Measurements from ENCODE around the gene NUDT14.

The NUDT14 gene

GRCh38 chr14:105169776-105170655 lies 11.1 kb downstream of the NUDT14 start:
- ChIA-PET POLR2A (interaction anchor here (1.3 to 2.0 kb wide), 2 partner anchors 11 to 131 kb away, joined by 3 to 9 read pairs; partner anchors contain the start of gene NUDT14), CTCF (interaction anchor here (0.6 to 3.7 kb wide), 5 partner anchors 10 to 193 kb away, joined by 3 to 18 read pairs (median 3); partner anchors contain the start of gene NUDT14)
- H3K4me1 ChIP-seq (ENCODE audit: control insufficient read depth, insufficient read depth, low read length): peaks cover 3% of the 10 kb centered on the region; the same call in 1 of the 2 replicates
- no peak overlapping the region for H3K4me3 ChIP-seq (ENCODE audit: low read depth, low read length)
- peaks cover 0 to 4% of the 10 kb centered on the region in 2 experiments; a peak in 1 of 3 replicates for H3K36me3 ChIP-seq (ENCODE audit: control insufficient read depth in 2 of 2, insufficient read depth in 1 of 2, low read length in 2 of 2)
- no peak overlapping the region for H3K27ac ChIP-seq (ENCODE audit: extremely low read depth, low read depth, low read length)
- no peaks in the 10 kb centered on the region for H3K9me3 ChIP-seq (ENCODE audit: control insufficient read depth, insufficient read depth, low read depth, low read length)
- peak; percentile 66 for TF ChIP-seq ZBTB8A (tag by site-specific recombination; IDR thresholded peaks at IDR 0.05)
- TF ChIP-seq, protein P1, sequence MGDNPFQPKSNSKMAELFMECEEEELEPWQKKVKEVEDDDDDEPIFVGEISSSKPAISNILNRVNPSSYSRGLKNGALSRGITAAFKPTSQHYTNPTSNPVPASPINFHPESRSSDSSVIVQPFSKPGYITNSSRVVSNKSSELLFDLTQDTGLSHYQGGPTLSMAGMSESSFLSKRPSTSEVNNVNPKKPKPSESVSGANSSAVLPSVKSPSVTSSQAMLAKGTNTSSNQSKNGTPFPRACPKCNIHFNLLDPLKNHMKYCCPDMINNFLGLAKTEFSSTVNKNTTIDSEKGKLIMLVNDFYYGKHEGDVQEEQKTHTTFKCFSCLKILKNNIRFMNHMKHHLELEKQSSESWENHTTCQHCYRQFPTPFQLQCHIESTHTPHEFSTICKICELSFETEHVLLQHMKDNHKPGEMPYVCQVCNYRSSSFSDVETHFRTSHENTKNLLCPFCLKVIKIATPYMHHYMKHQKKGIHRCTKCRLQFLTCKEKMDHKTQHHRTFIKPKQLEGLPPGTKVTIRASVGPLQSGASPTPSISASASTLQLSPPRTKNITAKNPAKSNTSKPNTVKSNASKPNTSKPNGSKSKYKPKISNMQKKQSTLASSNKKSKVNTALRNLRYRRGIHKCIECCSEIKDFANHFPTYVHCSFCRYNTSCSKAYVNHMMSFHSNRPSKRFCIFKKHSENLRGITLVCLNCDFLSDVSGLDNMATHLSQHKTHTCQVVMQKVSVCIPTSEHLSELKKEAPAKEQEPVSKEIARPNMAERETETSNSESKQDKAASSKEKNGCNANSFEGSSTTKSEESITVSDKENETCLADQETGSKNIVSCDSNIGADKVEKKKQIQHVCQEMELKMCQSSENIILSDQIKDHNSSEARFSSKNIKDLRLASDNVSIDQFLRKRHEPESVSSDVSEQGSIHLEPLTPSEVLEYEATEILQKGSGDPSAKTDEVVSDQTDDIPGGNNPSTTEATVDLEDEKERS (tag by site-specific recombination; IDR thresholded peaks at IDR 0.05): no peak
- TF ChIP-seq SP2 (tag by site-specific recombination; IDR thresholded peaks at IDR 0.05): peak; percentile 50
- TF ChIP-seq, protein P2, sequence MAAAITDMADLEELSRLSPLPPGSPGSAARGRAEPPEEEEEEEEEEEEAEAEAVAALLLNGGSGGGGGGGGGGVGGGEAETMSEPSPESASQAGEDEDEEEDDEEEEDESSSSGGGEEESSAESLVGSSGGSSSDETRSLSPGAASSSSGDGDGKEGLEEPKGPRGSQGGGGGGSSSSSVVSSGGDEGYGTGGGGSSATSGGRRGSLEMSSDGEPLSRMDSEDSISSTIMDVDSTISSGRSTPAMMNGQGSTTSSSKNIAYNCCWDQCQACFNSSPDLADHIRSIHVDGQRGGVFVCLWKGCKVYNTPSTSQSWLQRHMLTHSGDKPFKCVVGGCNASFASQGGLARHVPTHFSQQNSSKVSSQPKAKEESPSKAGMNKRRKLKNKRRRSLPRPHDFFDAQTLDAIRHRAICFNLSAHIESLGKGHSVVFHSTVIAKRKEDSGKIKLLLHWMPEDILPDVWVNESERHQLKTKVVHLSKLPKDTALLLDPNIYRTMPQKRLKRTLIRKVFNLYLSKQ (tag by site-specific recombination; IDR thresholded peaks at IDR 0.05; ENCODE audit: borderline replicate concordance): no peak
- peak; percentile 26; the same call in 1 of the 2 replicates for TF ChIP-seq SP7 (tag by site-specific recombination; IDR thresholded peaks at IDR 0.05)
- TF ChIP-seq ZNF214 (tag by site-specific recombination; IDR thresholded peaks at IDR 0.05; ENCODE audit: borderline replicate concordance): no peak
- TF ChIP-seq, protein P3, sequence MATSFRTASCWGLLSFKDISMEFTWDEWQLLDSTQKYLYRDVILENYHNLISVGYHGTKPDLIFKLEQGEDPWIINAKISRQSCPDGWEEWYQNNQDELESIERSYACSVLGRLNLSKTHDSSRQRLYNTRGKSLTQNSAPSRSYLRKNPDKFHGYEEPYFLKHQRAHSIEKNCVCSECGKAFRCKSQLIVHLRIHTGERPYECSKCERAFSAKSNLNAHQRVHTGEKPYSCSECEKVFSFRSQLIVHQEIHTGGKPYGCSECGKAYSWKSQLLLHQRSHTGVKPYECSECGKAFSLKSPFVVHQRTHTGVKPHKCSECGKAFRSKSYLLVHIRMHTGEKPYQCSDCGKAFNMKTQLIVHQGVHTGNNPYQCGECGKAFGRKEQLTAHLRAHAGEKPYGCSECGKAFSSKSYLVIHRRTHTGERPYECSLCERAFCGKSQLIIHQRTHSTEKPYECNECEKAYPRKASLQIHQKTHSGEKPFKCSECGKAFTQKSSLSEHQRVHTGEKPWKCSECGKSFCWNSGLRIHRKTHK (tag by site-specific recombination; IDR thresholded peaks at IDR 0.05): no peak
- TF ChIP-seq IKZF3 (tag by site-specific recombination; IDR thresholded peaks at IDR 0.05): 0 out of 2 replicates have a peak, but pooled peaks have one; percentile 21
- TF ChIP-seq HIC1 (tag by site-specific recombination; IDR thresholded peaks at IDR 0.05): peak; percentile 72; the same call in 1 of the 2 replicates
- TF ChIP-seq ZIC2 (tag by site-specific recombination; IDR thresholded peaks at IDR 0.05): peak; percentile 44
- TF ChIP-seq, protein P4, sequence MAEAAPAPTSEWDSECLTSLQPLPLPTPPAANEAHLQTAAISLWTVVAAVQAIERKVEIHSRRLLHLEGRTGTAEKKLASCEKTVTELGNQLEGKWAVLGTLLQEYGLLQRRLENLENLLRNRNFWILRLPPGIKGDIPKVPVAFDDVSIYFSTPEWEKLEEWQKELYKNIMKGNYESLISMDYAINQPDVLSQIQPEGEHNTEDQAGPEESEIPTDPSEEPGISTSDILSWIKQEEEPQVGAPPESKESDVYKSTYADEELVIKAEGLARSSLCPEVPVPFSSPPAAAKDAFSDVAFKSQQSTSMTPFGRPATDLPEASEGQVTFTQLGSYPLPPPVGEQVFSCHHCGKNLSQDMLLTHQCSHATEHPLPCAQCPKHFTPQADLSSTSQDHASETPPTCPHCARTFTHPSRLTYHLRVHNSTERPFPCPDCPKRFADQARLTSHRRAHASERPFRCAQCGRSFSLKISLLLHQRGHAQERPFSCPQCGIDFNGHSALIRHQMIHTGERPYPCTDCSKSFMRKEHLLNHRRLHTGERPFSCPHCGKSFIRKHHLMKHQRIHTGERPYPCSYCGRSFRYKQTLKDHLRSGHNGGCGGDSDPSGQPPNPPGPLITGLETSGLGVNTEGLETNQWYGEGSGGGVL (tag by site-specific recombination; IDR thresholded peaks at IDR 0.05): no peak
- TF ChIP-seq ZBTB44 (tag by site-specific recombination; IDR thresholded peaks at IDR 0.05): no peak
- no peak for TF ChIP-seq ZBTB7A (tag by site-specific recombination; IDR thresholded peaks at IDR 0.05; ENCODE audit: low read depth)
- no peak for TF ChIP-seq ZNF302 (tag by site-specific recombination; IDR thresholded peaks at IDR 0.05; ENCODE audit: low read depth)
- no peak for TF ChIP-seq ZNF354C (tag by site-specific recombination; IDR thresholded peaks at IDR 0.05; ENCODE audit: borderline replicate concordance, low read depth)
- no peak for TF ChIP-seq KLF1 (tag by site-specific recombination; IDR thresholded peaks at IDR 0.05)
- peak; percentile 87 for TF ChIP-seq EGR2 (tag by site-specific recombination; IDR thresholded peaks at IDR 0.05; ENCODE audit: low read depth)
- TF ChIP-seq PATZ1 (tag by site-specific recombination; IDR thresholded peaks at IDR 0.05): peak; percentile 68
- TF ChIP-seq WT1 (tag by site-specific recombination; IDR thresholded peaks at IDR 0.05): no peak
- no peak for TF ChIP-seq OVOL3 (tag by site-specific recombination; IDR thresholded peaks at IDR 0.05)
- peak; percentile 93 for TF ChIP-seq ZNF600 (tag by site-specific recombination; IDR thresholded peaks at IDR 0.05)

Data from HEK293 (cell line).